Activated T-cell treated with anti-CD3 and anti-CD28 coated beads for 1 hour (primary cell): ENCODE results near the gene CNOT4.
"Not testable (repeated sequence)": the region's sequence is repeated elsewhere in the genome, so short reads cannot be mapped to it uniquely, and the experiment has no call there.

ENCODE experiments used
- DNase-seq: peaks from one replicate; pipeline ENCODE4 v3.0.0-alpha.2; 2020; ENCODE audit warnings: low read depth

Gene CNOT4

DNA sequence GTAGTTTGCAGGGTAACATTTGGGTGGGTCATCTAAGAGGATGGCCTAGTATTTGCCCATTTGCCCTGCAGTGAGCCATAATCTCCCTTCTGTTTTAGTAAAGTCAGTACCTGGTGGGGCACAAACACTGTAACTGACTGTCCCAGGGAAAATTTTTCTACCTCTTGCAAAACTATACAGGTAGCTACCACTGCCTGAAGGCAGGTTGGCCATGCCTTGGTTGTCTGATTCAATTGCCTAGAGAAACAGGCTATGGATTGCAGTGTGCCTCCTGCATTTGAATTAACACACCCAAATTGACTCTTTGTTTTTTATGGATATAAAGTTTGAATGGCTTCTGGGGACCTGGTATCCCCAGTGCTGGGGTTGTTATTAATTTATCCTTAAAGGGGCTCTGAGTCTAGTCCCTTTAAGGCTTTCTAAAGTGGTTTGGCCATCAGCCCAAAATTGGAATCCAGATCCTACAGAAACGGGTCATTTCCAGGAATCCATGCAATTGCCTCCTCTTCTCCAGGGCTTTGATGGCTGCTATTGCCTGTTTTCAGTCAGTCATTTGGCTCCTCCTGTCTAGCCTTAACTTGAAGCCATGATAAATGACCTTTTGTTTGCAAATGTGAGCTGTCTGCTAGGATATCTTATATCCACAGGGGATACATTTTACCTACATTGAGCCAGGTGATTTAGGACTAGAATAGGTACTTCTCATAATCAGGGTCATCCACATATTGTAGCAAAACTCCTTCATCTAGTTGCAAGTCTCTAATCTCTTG is 187.1 kb downstream of the CNOT4 start:
- DNase-seq = no peak

DNA sequence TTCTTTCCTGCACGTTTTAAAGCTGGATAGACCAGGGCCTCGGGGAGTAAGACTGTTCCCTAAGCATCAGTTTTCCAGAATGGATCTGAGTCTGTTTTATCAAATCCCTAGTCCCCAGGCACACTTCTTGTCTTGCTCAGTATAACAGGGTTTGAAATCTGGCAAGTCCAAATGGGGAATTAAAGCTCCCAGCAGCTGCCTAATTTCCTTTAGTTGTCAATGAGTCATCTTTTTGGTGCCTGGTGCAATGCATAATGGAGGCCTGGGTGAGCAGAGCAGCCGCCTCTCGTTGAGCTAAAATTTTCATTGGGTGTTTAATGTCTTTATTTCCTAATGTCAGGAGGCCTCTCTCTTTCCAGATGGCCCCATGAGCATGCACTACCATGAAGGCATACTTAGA is 188.3 kb downstream of the CNOT4 start:
- no peak for DNase-seq

DNA sequence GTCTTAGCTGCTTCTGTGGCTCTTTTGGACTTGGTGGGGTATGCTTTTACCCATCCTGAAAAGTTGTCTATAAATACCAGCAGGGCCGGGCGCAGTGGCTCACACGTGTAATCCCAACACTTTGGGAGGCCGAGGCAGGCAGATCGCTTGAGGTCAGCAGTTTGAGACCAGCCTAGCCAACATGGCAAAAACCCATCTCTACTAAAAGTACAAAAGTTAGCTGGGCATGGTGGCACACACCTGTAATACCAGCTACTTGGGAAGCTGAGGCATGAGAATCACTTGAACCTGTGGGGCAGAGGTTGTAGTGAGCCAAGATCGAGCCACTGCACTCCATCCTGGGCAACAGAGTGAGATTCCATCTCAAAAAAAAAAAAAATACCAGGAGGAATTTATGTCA is 188.9 kb downstream of the CNOT4 start:
- DNase-seq = not testable (repeated sequence)

DNA sequence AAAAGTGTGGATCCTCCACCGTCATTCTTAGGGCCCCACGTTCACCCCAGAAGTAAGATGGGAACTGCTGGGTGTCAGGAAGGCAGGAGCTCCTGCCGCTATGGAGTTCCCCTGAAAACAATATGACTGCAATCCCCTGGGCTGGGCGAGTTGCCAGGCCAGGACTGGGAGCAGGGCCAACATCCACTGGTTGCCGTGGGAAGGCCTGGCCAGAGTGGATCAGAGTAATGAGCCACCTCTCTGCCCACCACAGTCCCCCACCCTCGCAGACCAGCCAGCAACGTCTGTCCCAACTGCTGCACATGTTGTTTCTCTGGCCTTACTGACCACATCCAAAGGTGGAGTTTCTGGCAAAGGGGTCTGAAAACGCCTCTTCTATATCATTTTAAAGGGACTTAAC is 189.6 kb downstream of the CNOT4 start:
- no peak for DNase-seq

DNA sequence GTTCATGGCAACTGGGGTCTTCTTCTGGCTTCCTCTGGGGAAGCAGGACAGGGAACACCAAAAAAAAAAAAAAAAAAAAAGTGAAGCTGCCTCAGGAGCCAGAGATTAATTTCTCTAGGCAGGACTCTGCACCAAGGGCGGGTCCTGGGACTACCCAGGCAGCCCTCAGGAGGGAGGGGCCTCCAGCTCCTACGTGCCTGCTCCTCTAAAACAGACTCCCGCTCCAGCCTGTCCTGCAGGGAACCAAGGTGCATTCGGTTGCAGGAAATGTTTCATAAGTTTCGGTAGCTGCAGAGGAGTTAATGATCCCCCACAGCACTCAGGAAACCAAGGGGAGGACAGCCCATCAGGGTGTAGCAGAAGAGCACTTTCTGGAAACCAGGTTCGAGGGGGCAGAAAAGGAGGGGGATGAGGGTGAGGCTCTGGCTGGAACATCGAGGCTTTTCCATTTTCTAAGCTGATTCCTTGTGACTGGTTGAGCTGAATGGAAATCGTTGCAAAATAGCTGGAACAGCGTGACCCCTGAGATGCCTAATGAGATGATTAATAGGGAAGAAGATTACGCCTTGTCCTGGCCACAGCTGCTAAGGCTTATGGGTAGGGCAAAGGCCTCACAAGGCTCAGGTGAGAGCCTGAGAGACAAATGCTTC is 192.1 kb downstream of the CNOT4 start:
- no peak for DNase-seq

DNA sequence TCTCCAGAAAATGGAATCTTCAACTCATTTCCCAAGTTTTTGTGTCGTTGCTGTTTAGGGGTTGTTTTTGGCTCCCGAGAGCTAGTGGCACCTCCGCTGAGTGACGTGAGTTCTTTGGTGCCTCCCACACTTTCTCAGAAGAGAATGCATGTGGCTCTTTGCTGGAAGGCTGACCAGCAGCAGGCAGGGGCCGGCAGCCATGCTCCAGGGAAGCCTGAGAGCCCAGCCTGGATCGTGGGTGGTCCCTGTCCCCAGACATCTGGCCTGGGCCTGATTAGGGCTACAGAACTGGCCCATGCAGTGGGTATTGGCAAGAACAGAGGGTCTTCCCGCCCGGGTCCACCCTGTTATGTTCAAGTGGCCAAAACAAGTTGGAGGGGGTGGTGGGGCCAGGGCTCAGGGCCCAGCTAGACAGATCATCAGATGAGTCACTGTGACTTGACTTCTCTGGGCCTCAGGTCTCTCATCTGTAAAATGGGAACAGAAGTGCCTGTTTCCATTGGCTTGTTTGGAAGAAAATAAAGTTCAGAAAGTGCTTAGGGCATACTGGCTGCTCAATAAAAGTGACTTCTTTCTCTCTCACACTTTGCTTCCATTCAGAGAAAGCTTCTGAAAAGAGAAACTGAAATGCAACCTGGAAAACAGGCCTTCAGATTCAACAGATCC is 193.1 kb downstream of the CNOT4 start:
- DNase-seq = no peak

DNA sequence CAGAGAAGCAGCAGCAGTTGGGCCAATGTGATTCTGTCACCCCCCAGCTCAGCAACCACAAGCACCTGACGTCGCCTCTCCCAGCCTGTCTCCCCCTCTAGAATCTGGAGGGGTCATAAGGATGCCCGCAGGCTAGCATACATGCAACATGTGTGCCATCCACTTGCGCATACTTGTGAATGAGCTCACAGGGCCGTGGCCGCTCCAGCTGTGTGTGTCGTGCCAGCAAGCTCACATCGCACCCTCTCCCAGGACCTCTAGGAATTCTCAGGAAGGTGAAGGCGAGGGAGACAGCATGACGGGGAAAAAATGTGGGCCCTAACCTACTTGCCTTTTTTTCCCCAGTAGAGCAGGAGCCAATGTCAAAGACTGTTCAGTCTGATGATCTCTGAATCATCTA is 195.9 kb downstream of the CNOT4 start:
- DNase-seq = no peak
